ENCODE data around the gene LRRC31. TPM values are rescaled to one million over a fixed set of nuclear protein-coding genes. Genes with fewer than 3 reads are reported as not detected.

LRRC31 gene
- total RNA-seq, 1 donor from 2014 or later = not detected

GRCh38 chr3:169847896-169848295 lies 21.8 kb downstream of the LRRC31 start:
- DNase-seq (ENCODE audit: low read depth) (no peak), FAIRE-seq (no peak)
- no peak for TF ChIP-seq CTCF (IDR thresholded peaks at IDR 0.05; ENCODE audit: insufficient read depth, low read length, severe bottlenecking)
- H3K4me3 ChIP-seq (ENCODE audit: low read depth, low read length) = no peak overlapping the region
- H3K36me3 ChIP-seq (ENCODE audit: control insufficient read depth, insufficient read depth, low read length) = no peaks in the 10 kb centered on the region
- H3K27me3 ChIP-seq (ENCODE audit: control insufficient read depth, insufficient read depth, low read length) = no peaks in the 10 kb centered on the region

DNA sequence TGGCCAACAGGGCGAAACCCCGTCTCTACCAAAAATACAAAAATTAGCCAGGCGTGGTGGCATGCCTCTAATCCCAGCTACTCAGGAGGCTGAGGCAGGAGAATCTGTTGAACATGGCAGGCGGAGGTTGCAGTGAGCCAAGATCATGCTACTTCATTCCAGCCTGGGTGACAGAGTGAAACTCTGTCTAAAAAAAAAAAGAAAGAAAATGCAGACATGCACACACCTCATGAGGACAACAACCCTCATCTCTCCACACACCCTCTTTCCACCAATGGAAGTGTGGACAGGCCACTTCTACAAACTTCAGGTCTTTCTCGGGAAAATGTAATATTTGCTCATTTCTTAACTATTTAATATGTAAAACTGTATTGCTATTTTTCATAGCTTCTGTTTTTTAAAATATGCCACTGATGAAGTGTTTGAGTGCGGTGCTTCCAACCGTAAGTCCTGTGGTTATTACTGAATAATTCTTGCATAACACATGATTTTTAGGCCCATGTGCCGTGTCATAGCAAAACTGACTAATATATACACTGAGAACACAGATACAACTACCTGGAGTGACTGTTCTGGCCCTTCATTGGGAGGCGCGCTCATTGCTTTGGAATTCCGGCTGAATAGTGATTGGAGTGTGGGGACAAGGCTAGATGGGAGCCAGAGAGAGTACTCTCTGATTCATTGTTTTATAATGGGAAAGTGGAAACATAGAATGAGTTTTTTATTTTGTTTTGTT lies 23.1 kb downstream of the LRRC31 start:
- H3K4me3 ChIP-seq (ENCODE audit: low read depth, low read length) = no peak overlapping the region
- DNase-seq (ENCODE audit: low read depth) (peak; percentile 94), FAIRE-seq (no peak)
- H3K27me3 ChIP-seq (ENCODE audit: control insufficient read depth, insufficient read depth, low read length) = no peaks in the 10 kb centered on the region
- no peak for TF ChIP-seq CTCF (IDR thresholded peaks at IDR 0.05; ENCODE audit: insufficient read depth, low read length, severe bottlenecking)
- H3K36me3 ChIP-seq (ENCODE audit: control insufficient read depth, insufficient read depth, low read length) = no peaks in the 10 kb centered on the region

DNA sequence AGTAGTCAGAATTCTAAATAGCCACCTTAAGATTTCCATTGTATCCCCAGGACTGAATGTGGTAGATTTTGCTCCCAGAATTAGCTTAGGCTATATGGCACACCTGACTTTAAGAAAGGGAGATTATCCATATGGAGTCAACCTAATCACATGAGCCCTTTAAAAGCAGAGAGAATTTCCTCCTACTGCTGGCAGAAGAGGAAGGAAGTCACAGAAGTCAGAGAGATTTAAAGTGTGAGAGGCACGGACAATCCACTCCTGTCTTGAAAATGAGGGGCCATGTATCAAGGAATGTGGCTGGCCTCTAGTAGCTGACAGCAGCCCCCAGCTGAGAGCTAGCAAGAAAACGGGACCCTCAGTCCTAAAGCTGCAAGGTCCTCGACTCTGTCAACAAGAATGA lies 26.8 kb downstream of the LRRC31 start:
- no peaks in the 10 kb centered on the region for H3K36me3 ChIP-seq (ENCODE audit: control insufficient read depth, insufficient read depth, low read length)
- no peak for TF ChIP-seq CTCF (IDR thresholded peaks at IDR 0.05; ENCODE audit: insufficient read depth, low read length, severe bottlenecking)
- H3K4me3 ChIP-seq (ENCODE audit: low read depth, low read length) = no peak overlapping the region
- DNase-seq (ENCODE audit: low read depth) (no peak), FAIRE-seq (no peak)
- no peaks in the 10 kb centered on the region for H3K27me3 ChIP-seq (ENCODE audit: control insufficient read depth, insufficient read depth, low read length)

DNA sequence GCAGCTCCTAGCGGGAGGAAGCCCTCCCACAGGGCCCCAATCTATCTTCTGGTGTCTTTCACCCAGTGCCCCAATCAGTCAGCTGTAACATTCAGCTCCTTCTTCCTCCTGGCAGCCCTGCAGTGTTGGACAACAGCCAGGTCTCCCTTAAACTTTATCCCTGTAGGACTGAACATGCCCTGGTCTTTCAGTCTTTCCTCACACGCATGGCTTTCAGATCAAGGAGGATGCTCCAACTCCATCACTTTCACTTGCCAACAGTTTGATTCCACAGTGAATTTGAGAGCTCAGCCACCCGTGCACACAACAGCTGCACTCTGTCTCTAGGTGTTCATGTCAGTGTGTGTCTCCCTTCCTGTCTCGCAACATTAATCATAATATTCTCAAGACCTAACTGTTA lies 28.6 kb downstream of the LRRC31 start:
- no peaks in the 10 kb centered on the region for H3K27me3 ChIP-seq (ENCODE audit: control insufficient read depth, insufficient read depth, low read length)
- no peak for TF ChIP-seq CTCF (IDR thresholded peaks at IDR 0.05; ENCODE audit: insufficient read depth, low read length, severe bottlenecking)
- DNase-seq (ENCODE audit: low read depth) (no peak), FAIRE-seq (no peak)
- H3K4me3 ChIP-seq (ENCODE audit: low read depth, low read length) = no peak overlapping the region
- no peaks in the 10 kb centered on the region for H3K36me3 ChIP-seq (ENCODE audit: control insufficient read depth, insufficient read depth, low read length)

DNA sequence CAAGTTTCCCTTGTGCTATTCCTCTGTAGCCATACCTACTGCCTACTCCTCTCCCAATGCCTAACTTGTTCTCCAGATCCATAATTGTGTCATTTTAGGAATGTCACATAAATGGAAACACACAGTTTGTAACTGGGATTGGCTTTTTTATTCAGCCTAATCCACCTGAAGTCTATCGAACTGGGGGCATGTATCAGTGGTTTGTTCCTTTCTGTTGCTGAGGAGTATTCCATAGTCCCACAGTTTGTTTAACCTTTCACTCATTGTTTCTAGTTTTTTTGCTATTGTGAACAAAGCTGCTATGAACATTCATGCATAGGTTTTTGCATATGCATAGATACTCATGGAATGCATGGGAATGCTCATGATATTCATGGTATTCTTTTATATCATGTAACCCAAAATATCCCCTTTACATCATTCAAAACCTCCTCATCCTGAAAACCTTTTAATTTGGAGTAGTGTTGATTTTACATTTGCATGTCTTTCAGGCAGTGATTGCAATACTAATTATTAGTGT lies 31.2 kb downstream of the LRRC31 start:
- DNase-seq (ENCODE audit: low read depth) (no peak), FAIRE-seq (no peak)
- H3K4me3 ChIP-seq (ENCODE audit: low read depth, low read length) = no peak overlapping the region
- no peaks in the 10 kb centered on the region for H3K36me3 ChIP-seq (ENCODE audit: control insufficient read depth, insufficient read depth, low read length)
- no peaks in the 10 kb centered on the region for H3K27me3 ChIP-seq (ENCODE audit: control insufficient read depth, insufficient read depth, low read length)
- TF ChIP-seq CTCF (IDR thresholded peaks at IDR 0.05; ENCODE audit: insufficient read depth, low read length, severe bottlenecking) = no peak

DNA sequence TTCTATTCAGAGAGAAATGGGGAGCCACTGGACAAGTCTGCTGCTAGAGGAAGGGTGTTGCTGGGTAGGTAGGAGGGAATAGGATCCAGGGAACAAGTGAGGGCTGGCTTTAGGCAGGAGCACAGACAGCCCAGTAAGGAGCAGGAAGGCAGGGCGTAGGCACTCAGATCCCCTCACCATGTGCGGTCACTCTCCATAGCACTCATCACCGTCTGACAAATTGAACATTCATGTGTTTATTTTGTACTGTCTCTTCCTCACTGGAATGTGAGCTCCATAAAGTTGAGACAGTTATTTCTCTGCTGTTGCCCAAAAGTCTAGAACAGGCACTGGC lies 32.8 kb downstream of the LRRC31 start:
- H3K36me3 ChIP-seq (ENCODE audit: control insufficient read depth, insufficient read depth, low read length) = no peaks in the 10 kb centered on the region
- TF ChIP-seq CTCF (IDR thresholded peaks at IDR 0.05; ENCODE audit: insufficient read depth, low read length, severe bottlenecking) = no peak
- no peak for DNase-seq (ENCODE audit: low read depth)
- H3K27me3 ChIP-seq (ENCODE audit: control insufficient read depth, insufficient read depth, low read length) = no peaks in the 10 kb centered on the region
- FAIRE-seq = no peak
- no peak overlapping the region for H3K4me3 ChIP-seq (ENCODE audit: low read depth, low read length)
